Pancreas (tissue), 10 donors: ENCODE data around the gene TRMT112. TPM values are rescaled to one million over a fixed set of nuclear protein-coding genes. Genes with fewer than 3 reads are reported as not detected.
A peak's percentile ranks its signal among the peaks of the same experiment; 100 is the strongest.

Experiments
- ATAC-seq, 4 donors: fragments of 200-7000 bp; cut with Tn5 transposase; one replicate each; pipeline versions ENCODE4 v1.8.0 to v1.9.1; 2020; ENCODE audit warnings: mild to moderate bottlenecking in 4 of 4, moderate library complexity in 4 of 4
- DNase-seq, 6 donors: peaks; one replicate each; pipeline ENCODE4 v3.0.0-alpha.2; 2020
- FAIRE-seq: peaks from 2 replicates; lab custom pipeline; 2012; peaks lifted over from hg19 to GRCh38; lab: Jason Lieb, UNC
- H3K27ac ChIP-seq, 4 donors: fragments of 200-600 bp; sonication (generic); 1 replicate in 3 of 4; 2 replicates in 1 of 4; pipeline versions ENCODE4 v1.5.0 to v1.8.0; 2020
- H3K27me3 ChIP-seq, 4 donors: fragments of 200-600 bp; one replicate each; pipeline ENCODE4 v1.8.0; 2021
- H3K36me3 ChIP-seq, 3 donors: fragments of 200-600 bp; sonication (generic) in 1 of 3; one replicate each; pipeline versions ENCODE4 v1.5.0 to v1.8.0; 2020 to 2021
- H3K4me1 ChIP-seq, 3 donors: fragments of 200-600 bp; one replicate each; pipeline ENCODE4 v1.8.0; 2021
- H3K4me3 ChIP-seq, 4 donors: fragments of 200-600 bp; sonication (generic) in 2 of 4; one replicate each; pipeline versions ENCODE4 v1.5.0 to v1.8.0; 2020 to 2021
- H3K9me3 ChIP-seq, 4 donors: fragments of 200-600 bp; one replicate each; pipeline ENCODE4 v1.8.0; 2021
- WGBS, 2 donors: extraction: QIAGEN DNeasy Blood & Tissue Kit; methylation state at CpG; one replicate each; pipeline ENCODE4 v1.1.7; 2013; 5-methylcytosine and 5-hydroxymethylcytosine counted together
- intact Hi-C, 3 donors: fragments of 100-400 bp; cut with DNase I; formaldehyde crosslinking; loops; one replicate each; pipeline versions ENCODE4 v1.11.1 to v1.14.2; 2022
- polyA plus RNA-seq, 2 donors: library from polyadenylated mRNA; stranded (reverse); fragments of 200-250 nt; gene quantifications; one replicate each; pipeline ENCODE4 v1.2.3, GENCODE V29; 2013
- total RNA-seq, 6 donors: library from RNA; stranded (reverse); fragmentation: NEBNext Ultra II Directional in 4 of 6; extraction: Animal tissue kit (Norgen Biotek cat#: 25700) in 4 of 6; gene quantifications; one replicate each; pipeline versions ENCODE4 v1.2.1 to v1.2.4, GENCODE V29; 2021 to 2023
- TF ChIP-seq, protein P1 (sequence below), 4 donors: fragments of 200-600 bp; sonication (generic) in 3 of 4; IDR thresholded peaks; one replicate each; pipeline versions ENCODE4 v1.5.0 to v1.8.0; 2021; ENCODE audit warnings: antibody characterized with exemption in 4 of 4
- donor health status: healthy with polysubstance abuse.
- donor health status: DM: no; HTN: no; CAD: no; lungs with moderate emphysema.
- donor health status: DM: no; HTN: no; CAD: no.
- donor health status: control.
- donor health status: control.
- donor health status: Bipolar disorder and iron deficiency.
- donor health status: DM: yes; HTN: yes; CAD: no.
- donor health status: DM: no; HTN: no; CAD: no.
- donor health status: DM: no; HTN: no; CAD: no.
- donor health status: DM: yes; HTN: yes; CAD: no.

Gene TRMT112
- total and polyA plus RNA-seq, 8 donors = 53.3 to 157 (median 73.5) TPM

DNA sequence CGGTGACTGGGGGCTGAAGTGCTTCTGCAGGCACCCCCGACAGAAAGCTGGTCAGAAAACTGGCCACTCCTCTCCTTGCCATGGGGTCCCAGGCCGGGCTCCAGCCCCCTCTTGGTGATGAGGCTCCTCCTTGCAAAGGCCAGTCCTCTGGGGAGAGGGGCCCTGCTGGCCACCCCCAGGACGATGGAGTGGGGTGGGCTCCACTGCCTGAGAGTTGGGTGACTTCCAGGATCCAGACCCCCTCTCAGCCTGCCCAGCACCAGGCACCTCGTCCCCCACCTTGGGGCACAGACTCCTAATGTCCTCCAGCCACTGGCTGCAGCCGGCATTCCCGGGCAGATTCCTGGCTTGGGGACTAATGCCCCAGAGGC, 41.2 kb upstream of the TRMT112 start:
- peak in 2 of 4 donors; percentile 8 to 12 for ATAC-seq
- peak in 1 of 6 donors; percentile 81 for DNase-seq
- WGBS, 2 donors = 19 to 20% methylated on average over 7 of the region's 7 CpGs
- Histone ChIP-seq H3K4me3 (peak overlapping the region; percentile 60 to 87 (median 82)), H3K27me3 (no peaks in the 10 kb centered on the region), H3K4me1 (peaks cover 8 to 26% (median 10%) of the 10 kb centered on the region in 3 donors), H3K27ac (peak overlapping the region; percentile 43 to 80 (median 64)), H3K36me3 (peaks cover 0 to 14% (median 0%) of the 10 kb centered on the region in 3 donors), H3K9me3 (no peaks in the 10 kb centered on the region)
- intact Hi-C loops = no loop called here
- TF ChIP-seq, protein P1, sequence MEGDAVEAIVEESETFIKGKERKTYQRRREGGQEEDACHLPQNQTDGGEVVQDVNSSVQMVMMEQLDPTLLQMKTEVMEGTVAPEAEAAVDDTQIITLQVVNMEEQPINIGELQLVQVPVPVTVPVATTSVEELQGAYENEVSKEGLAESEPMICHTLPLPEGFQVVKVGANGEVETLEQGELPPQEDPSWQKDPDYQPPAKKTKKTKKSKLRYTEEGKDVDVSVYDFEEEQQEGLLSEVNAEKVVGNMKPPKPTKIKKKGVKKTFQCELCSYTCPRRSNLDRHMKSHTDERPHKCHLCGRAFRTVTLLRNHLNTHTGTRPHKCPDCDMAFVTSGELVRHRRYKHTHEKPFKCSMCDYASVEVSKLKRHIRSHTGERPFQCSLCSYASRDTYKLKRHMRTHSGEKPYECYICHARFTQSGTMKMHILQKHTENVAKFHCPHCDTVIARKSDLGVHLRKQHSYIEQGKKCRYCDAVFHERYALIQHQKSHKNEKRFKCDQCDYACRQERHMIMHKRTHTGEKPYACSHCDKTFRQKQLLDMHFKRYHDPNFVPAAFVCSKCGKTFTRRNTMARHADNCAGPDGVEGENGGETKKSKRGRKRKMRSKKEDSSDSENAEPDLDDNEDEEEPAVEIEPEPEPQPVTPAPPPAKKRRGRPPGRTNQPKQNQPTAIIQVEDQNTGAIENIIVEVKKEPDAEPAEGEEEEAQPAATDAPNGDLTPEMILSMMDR (IDR thresholded peaks at IDR 0.05) = no peak
- no peak for FAIRE-seq

GRCh38 chr11:64357904-64358535, 40.7 kb upstream of the TRMT112 start:
- H3K4me3 ChIP-seq = peak overlapping the region in 2 of 4 donors; percentile 79 to 84
- peak in 2 of 6 donors; percentile 56 to 77 for DNase-seq
- intact Hi-C loops = no loop called here
- FAIRE-seq = no peak
- 69 to 79% methylated on average over 13 of the region's 13 CpGs for WGBS, 2 donors
- TF ChIP-seq, protein P1 (IDR thresholded peaks at IDR 0.05) = no peak
- peaks cover 8 to 26% (median 10%) of the 10 kb centered on the region in 3 donors for H3K4me1 ChIP-seq
- no peaks in the 10 kb centered on the region for H3K9me3 ChIP-seq
- peaks cover 0 to 11% (median 0%) of the 10 kb centered on the region in 3 donors for H3K36me3 ChIP-seq
- no peak for ATAC-seq
- H3K27ac ChIP-seq = peak overlapping the region; percentile 43 to 80 (median 64)
- no peaks in the 10 kb centered on the region for H3K27me3 ChIP-seq

GRCh38 chr11:64357446-64357845, 40.1 kb upstream of the TRMT112 start:
- peak in 2 of 6 donors; percentile 41 to 69 for DNase-seq

GRCh38 chr11:64356498-64357411, 39.4 kb upstream of the TRMT112 start:
- peaks cover 0 to under 1% (median 0%) of the 10 kb centered on the region in 3 donors for H3K36me3 ChIP-seq
- H3K9me3 ChIP-seq = no peaks in the 10 kb centered on the region
- ATAC-seq = no peak
- no peak for FAIRE-seq
- DNase-seq = peak in 5 of 6 donors; percentile 45 to 72 (median 68)
- no peak overlapping the region for H3K4me3 ChIP-seq
- H3K4me1 ChIP-seq = peaks cover 8 to 26% (median 10%) of the 10 kb centered on the region in 3 donors
- WGBS, 2 donors = 76% methylated on average over 20 to 25 of the region's 25 CpGs
- TF ChIP-seq, protein P1 (IDR thresholded peaks at IDR 0.05) = peak in 1 of 4 donors; percentile 14
- intact Hi-C loops = no loop called here
- H3K27ac ChIP-seq = no peak overlapping the region
- no peaks in the 10 kb centered on the region for H3K27me3 ChIP-seq

More at GRCh38 chr11:64357446-64357845, 40.1 kb upstream of the TRMT112 start:
- no peak overlapping the region for H3K4me3 ChIP-seq
- WGBS, 2 donors = 87 to 88% methylated on average over 5 to 6 of the region's 6 CpGs
- H3K27ac ChIP-seq = no peak overlapping the region
- FAIRE-seq (no peak), ATAC-seq (no peak)
- peaks cover 8 to 26% (median 10%) of the 10 kb centered on the region in 3 donors for H3K4me1 ChIP-seq
- peaks cover 0 to 7% (median 0%) of the 10 kb centered on the region in 3 donors for H3K36me3 ChIP-seq
- no peaks in the 10 kb centered on the region for H3K27me3 ChIP-seq
- TF ChIP-seq, protein P1 (IDR thresholded peaks at IDR 0.05) = no peak
- H3K9me3 ChIP-seq = no peaks in the 10 kb centered on the region
- intact Hi-C loops = no loop called here
